ENCODE measurements around the gene IFNLR1. TPM values are rescaled to one million over a fixed set of nuclear protein-coding genes. Genes with fewer than 3 reads are reported as not detected.

IFNLR1 gene
- total RNA-seq, 1 experiment from 2014 or later, result 6.1 TPM

GRCh38 chr1:24226749-24227148, 39.7 kb upstream of the IFNLR1 start:
- intact Hi-C loops (cut with micrococcal nuclease; ENCODE audit: unreplicated experiment), result no loop called here
- Histone ChIP-seq H3K4me1 (no peaks in the 10 kb centered on the region), H3K4me3 (ENCODE audit: low read depth, low read length) (no peak overlapping the region), H3K27me3 (replicated peaks; ENCODE audit: control insufficient read depth, insufficient read depth, low read length) (no peaks in the 10 kb centered on the region), H3K36me3 (ENCODE audit: control insufficient read depth, insufficient read depth, low read length) (no peaks in the 10 kb centered on the region), H3K9me3 (no peaks in the 10 kb centered on the region)
- no peak overlapping the region for H3K4me3 Mint-ChIP-seq (ENCODE audit: unreplicated experiment)
- ChIA-PET POLR2A (no interaction called here), CTCF (no interaction called here)
- no peak for DNase-seq
- H3K27me3 Mint-ChIP-seq (ENCODE audit: insufficient read depth, unreplicated experiment), result peaks cover 2% of the 10 kb centered on the region
- BruUV-seq (replicated peaks), result no TSS peak
- H3K36me3 Mint-ChIP-seq (ENCODE audit: insufficient read depth, unreplicated experiment), result no peaks in the 10 kb centered on the region
- no peaks in the 10 kb centered on the region for H3K4me1 Mint-ChIP-seq (ENCODE audit: low read depth, unreplicated experiment)
- H3K27ac Mint-ChIP-seq (ENCODE audit: unreplicated experiment), result no peak overlapping the region
- TF ChIP-seq CTCF (IDR thresholded peaks at IDR 0.05; ENCODE audit: insufficient read depth in 1 of 2, low read depth in 1 of 2, low read length in 1 of 2, severe bottlenecking in 1 of 2, unreplicated experiment in 1 of 2), result no peak
- H3K9me3 Mint-ChIP-seq (ENCODE audit: unreplicated experiment), result no peaks in the 10 kb centered on the region

- Histone ChIP-seq H3K27me3 (replicated peaks; ENCODE audit: control insufficient read depth, insufficient read depth, low read length) (no peaks in the 10 kb centered on the region), H3K36me3 (ENCODE audit: control insufficient read depth, insufficient read depth, low read length) (no peaks in the 10 kb centered on the region), H3K4me1 (no peaks in the 10 kb centered on the region), H3K9me3 (no peaks in the 10 kb centered on the region), H3K4me3 (ENCODE audit: low read depth, low read length) (no peak overlapping the region)
- Mint-ChIP-seq H3K4me1 (ENCODE audit: low read depth, unreplicated experiment) (no peaks in the 10 kb centered on the region), H3K27ac (ENCODE audit: unreplicated experiment) (no peak overlapping the region), H3K36me3 (ENCODE audit: insufficient read depth, unreplicated experiment) (no peaks in the 10 kb centered on the region), H3K9me3 (ENCODE audit: unreplicated experiment) (no peaks in the 10 kb centered on the region), H3K27me3 (ENCODE audit: insufficient read depth, unreplicated experiment) (peaks cover 2% of the 10 kb centered on the region), H3K4me3 (ENCODE audit: unreplicated experiment) (no peak overlapping the region)
- POLR2A ChIA-PET, result no interaction called here
- DNase-seq, result no peak
- no TSS peak for BruUV-seq (replicated peaks)
- no peak for TF ChIP-seq CTCF (IDR thresholded peaks at IDR 0.05; ENCODE audit: insufficient read depth in 1 of 2, low read depth in 1 of 2, low read length in 1 of 2, severe bottlenecking in 1 of 2, unreplicated experiment in 1 of 2)
- intact Hi-C loops (cut with micrococcal nuclease; ENCODE audit: unreplicated experiment), result no loop called here
- CTCF ChIA-PET, result no interaction called here
Measured at GRCh38 chr1:24224761-24225160, 37.7 kb upstream of the IFNLR1 start.

GRCh38 chr1:24224086-24224485, 37.0 kb upstream of the IFNLR1 start:
- no peaks in the 10 kb centered on the region for H3K9me3 Mint-ChIP-seq (ENCODE audit: unreplicated experiment)
- CTCF ChIA-PET, result no interaction called here
- Histone ChIP-seq H3K36me3 (ENCODE audit: control insufficient read depth, insufficient read depth, low read length) (no peaks in the 10 kb centered on the region), H3K27me3 (replicated peaks; ENCODE audit: control insufficient read depth, insufficient read depth, low read length) (no peaks in the 10 kb centered on the region), H3K4me1 (no peaks in the 10 kb centered on the region), H3K9me3 (no peaks in the 10 kb centered on the region), H3K4me3 (ENCODE audit: low read depth, low read length) (no peak overlapping the region)
- no peak overlapping the region for H3K27ac Mint-ChIP-seq (ENCODE audit: unreplicated experiment)
- DNase-seq, result no peak
- POLR2A ChIA-PET, result no interaction called here
- intact Hi-C loops (cut with micrococcal nuclease; ENCODE audit: unreplicated experiment), result no loop called here
- no peak overlapping the region for H3K4me3 Mint-ChIP-seq (ENCODE audit: unreplicated experiment)
- no peaks in the 10 kb centered on the region for H3K36me3 Mint-ChIP-seq (ENCODE audit: insufficient read depth, unreplicated experiment)
- TF ChIP-seq CTCF (IDR thresholded peaks at IDR 0.05; ENCODE audit: insufficient read depth in 1 of 2, low read depth in 1 of 2, low read length in 1 of 2, severe bottlenecking in 1 of 2, unreplicated experiment in 1 of 2), result no peak
- BruUV-seq (replicated peaks), result no TSS peak
- H3K27me3 Mint-ChIP-seq (ENCODE audit: insufficient read depth, unreplicated experiment), result peaks cover 2% of the 10 kb centered on the region
- no peaks in the 10 kb centered on the region for H3K4me1 Mint-ChIP-seq (ENCODE audit: low read depth, unreplicated experiment)

Data from Caco-2 (cell line).